Measurements from ENCODE around the gene TRIM8. TPM values are rescaled to one million over a fixed set of nuclear protein-coding genes. Genes with fewer than 3 reads are reported as not detected.

TRIM8 gene
- total RNA-seq, 1 donor from 2014 or later = 31.4 TPM

GRCh38 chr10:102696736-102697135 lies 52.5 kb downstream of the TRIM8 start:
- DNase-seq (ENCODE audit: low spot score) = no peak
- no peaks in the 10 kb centered on the region for H3K27me3 ChIP-seq
- Mint-ChIP-seq H3K4me1 (peaks cover 4% of the 10 kb centered on the region), H3K36me3 (peaks cover 37% of the 10 kb centered on the region), H3K27me3 (ENCODE audit: insufficient read depth, low read depth) (no peaks in the 10 kb centered on the region), H3K9me3 (no peaks in the 10 kb centered on the region), H3K4me3 (no peak overlapping the region), H3K27ac (no peak overlapping the region)
- H4K20me1 ChIP-seq (ENCODE audit: low read depth) = peaks cover 10% of the 10 kb centered on the region
- peaks cover 17% of the 10 kb centered on the region for H3K36me3 ChIP-seq
- no peaks in the 10 kb centered on the region for H3K79me2 ChIP-seq (ENCODE audit: low read depth)
- no peak overlapping the region for H3K9ac ChIP-seq
- TF ChIP-seq CTCF (IDR thresholded peaks at IDR 0.05) = no peak
- no peak for TF ChIP-seq EZH2 (IDR thresholded peaks at IDR 0.05)
- TF ChIP-seq EZH2phosphoT487 (IDR thresholded peaks at IDR 0.05) = no peak
- H3K4me3 ChIP-seq = no peak overlapping the region
- H3K9me3 ChIP-seq (ENCODE audit: low read depth) = no peaks in the 10 kb centered on the region
- no peak overlapping the region for H3K4me2 ChIP-seq
- no peak overlapping the region for H3K27ac ChIP-seq
- H3F3A ChIP-seq (ENCODE audit: low read depth) = no peaks in the 10 kb centered on the region
- H2AFZ ChIP-seq (replicated peaks) = no peak overlapping the region
- no peaks in the 10 kb centered on the region for H3K4me1 ChIP-seq

DNA sequence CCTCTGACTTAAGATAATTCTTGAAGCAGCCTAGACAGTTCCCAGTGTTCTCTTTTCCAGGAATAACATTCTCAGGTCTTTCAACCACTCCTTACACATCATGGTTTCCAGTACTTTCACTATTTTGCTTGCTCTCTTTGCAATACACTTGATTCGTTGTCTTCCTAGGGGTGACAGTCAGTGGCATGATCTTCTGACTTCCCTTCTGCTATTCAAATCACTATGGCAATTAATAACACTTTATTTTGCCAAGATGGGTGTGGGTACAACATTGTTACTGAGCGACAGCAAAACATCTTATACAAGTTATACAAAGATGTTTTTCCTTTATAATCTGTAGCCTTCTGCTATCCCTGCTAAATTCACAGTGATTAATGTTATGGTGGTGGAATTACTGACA lies 54.6 kb downstream of the TRIM8 start:
- no peak for DNase-seq (ENCODE audit: low spot score)
- Mint-ChIP-seq H3K9me3 (no peaks in the 10 kb centered on the region), H3K4me3 (no peak overlapping the region), H3K27me3 (ENCODE audit: insufficient read depth, low read depth) (no peaks in the 10 kb centered on the region), H3K36me3 (peaks cover 34% of the 10 kb centered on the region), H3K27ac (no peak overlapping the region), H3K4me1 (peaks cover 4% of the 10 kb centered on the region)
- Histone ChIP-seq H2AFZ (replicated peaks) (no peak overlapping the region), H3K9ac (no peak overlapping the region), H4K20me1 (ENCODE audit: low read depth) (peaks cover 10% of the 10 kb centered on the region), H3K4me1 (no peaks in the 10 kb centered on the region), H3K27me3 (no peaks in the 10 kb centered on the region), H3K4me3 (no peak overlapping the region), H3F3A (ENCODE audit: low read depth) (no peaks in the 10 kb centered on the region), H3K9me3 (ENCODE audit: low read depth) (no peaks in the 10 kb centered on the region), H3K4me2 (no peak overlapping the region), H3K36me3 (peaks cover 17% of the 10 kb centered on the region), H3K27ac (no peak overlapping the region), H3K79me2 (ENCODE audit: low read depth) (no peaks in the 10 kb centered on the region)
- no peak for TF ChIP-seq CTCF (IDR thresholded peaks at IDR 0.05)

- Mint-ChIP-seq H3K27ac (no peak overlapping the region), H3K27me3 (ENCODE audit: insufficient read depth, low read depth) (no peaks in the 10 kb centered on the region)
Measured at GRCh38 chr10:102701272-102701671, 57.0 kb downstream of the TRIM8 start.

More at GRCh38 chr10:102701272-102701671, 57.0 kb downstream of the TRIM8 start:
- Histone ChIP-seq H3K79me2 (ENCODE audit: low read depth) (peaks cover 22% of the 10 kb centered on the region), H3K36me3 (peaks cover 11% of the 10 kb centered on the region), H3K27ac (no peak overlapping the region), H3K27me3 (no peaks in the 10 kb centered on the region), H3K9me3 (ENCODE audit: low read depth) (no peaks in the 10 kb centered on the region), H3K4me1 (no peaks in the 10 kb centered on the region), H3K4me2 (no peak overlapping the region), H4K20me1 (ENCODE audit: low read depth) (peaks cover 12% of the 10 kb centered on the region), H3K9ac (no peak overlapping the region), H3K4me3 (no peak overlapping the region), H3F3A (ENCODE audit: low read depth) (no peaks in the 10 kb centered on the region), H2AFZ (replicated peaks) (no peak overlapping the region)
- TF ChIP-seq EZH2phosphoT487 (IDR thresholded peaks at IDR 0.05) = no peak
- no peak for TF ChIP-seq CTCF (IDR thresholded peaks at IDR 0.05)
- TF ChIP-seq EZH2 (IDR thresholded peaks at IDR 0.05) = no peak
- DNase-seq (ENCODE audit: low spot score) = no peak
- Mint-ChIP-seq H3K9me3 (no peaks in the 10 kb centered on the region), H3K4me3 (no peak overlapping the region), H3K36me3 (peaks cover 34% of the 10 kb centered on the region), H3K4me1 (peaks cover 4% of the 10 kb centered on the region)

Measured in neural progenitor cell (in vitro differentiated cells).